Adrenal gland (tissue), 5 donors: ENCODE results near the gene EPB41L1.

Source experiments
- CTCF ChIP-seq, 6 experiments: fragments of 450-650 bp in 4 of 6; fragments of 200-600 bp in 2 of 6; sonication (generic) in 1 of 6; IDR thresholded peaks; 1 replicate in 5 of 6; 2 replicates in 1 of 6; pipeline versions ENCODE4 v1.5.1 to v1.8.0; 2016 to 2021; ENCODE audit warnings: antibody characterized with exemption in 6 of 6, mild to moderate bottlenecking in 2 of 6, moderate library complexity in 1 of 6
- POLR2A ChIP-seq, 2 donors: fragments of 450-650 bp; IDR thresholded peaks; one replicate each; pipeline ENCODE4 v1.6.1; 2017; ENCODE audit warnings: antibody characterized with exemption in 2 of 2, mild to moderate bottlenecking in 2 of 2, moderate library complexity in 1 of 2
- donor health status: DM: no; HTN: no; CAD: no.

DNA sequence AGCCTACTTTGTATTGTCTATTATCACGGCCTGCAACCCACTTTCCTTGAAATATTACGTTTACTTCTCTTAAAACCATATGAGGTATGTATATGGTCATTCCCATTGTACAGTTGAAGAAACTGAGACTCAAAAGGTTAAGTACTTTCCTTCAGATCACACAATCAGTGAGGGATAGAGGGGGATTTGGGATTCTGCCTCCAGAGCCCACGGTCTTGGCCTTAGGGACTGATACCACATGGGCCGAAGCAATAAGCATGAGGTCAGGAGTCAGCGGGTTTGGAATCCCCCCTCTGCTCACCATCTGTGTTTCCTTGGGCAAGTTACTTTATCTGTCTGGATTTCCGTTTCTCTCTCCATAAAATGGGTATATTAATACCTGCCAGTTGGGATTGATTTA is 19.4 kb upstream of the EPB41L1 start:
- TF ChIP-seq CTCF (IDR thresholded peaks at IDR 0.05) (no peak), POLR2A (IDR thresholded peaks at IDR 0.05) (no peak)
